ENCODE results near the gene SLC2A13. TPM values are rescaled to one million over a fixed set of nuclear protein-coding genes. Genes with fewer than 3 reads are reported as not detected.
A peak's percentile ranks its signal among the peaks of the same experiment; 100 is the strongest.

SLC2A13 gene
- polyA plus RNA-seq, 1 donor: 3.2 TPM

DNA sequence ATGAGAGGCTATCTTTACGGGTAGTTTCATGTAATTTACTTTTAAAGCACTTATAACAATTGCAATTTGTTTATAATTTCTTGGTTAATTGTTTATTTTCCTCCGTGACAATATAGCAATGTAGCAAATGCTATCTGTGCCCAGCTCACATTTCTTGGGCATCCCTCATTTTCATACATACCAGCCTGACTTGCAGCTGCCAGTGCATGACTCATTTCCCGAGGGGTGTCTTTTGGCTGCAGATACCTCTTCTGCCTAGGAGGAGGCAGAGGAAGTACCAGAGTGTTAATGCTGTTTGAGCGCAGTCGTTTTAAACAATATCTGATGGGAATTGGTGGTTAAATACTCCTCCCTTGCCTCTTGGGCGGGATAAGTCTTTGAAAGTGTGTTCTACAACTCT, 382.1 kb downstream of the SLC2A13 start:
- peak; percentile 44 for DNase-seq

DNA sequence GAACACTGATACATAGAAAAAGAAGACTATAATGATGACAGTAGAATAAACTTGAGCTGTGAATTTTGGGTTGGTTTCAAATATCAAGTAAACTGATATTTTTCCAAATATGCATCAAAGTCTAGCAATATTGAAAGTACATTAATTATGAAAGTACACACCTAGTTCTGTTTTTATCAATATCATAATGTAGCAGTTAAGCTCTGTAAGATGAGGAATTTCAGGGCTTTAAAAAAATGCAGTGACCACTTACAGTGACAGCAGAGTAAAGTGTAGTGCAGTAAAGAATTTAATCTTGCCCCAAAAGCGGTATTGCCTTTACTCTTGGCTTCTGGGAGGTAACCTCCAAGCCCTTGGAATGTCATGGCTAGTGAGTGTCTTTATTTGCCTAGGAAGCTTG, 383.4 kb downstream of the SLC2A13 start:
- DNase-seq: no peak

DNA sequence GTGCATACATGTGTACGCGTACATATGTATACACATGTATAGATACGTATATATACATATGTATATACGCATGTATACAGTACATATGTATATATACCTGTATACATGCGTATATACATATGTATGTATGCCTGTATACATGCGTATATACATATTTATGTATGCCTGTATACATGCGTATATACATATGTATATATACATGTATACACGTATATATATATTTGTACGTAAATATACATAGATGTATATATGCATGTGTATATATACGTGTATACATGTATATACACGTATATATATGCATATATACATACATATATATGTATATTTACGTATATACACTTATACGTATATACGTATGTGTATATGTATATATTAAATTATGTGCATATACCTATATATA, 392.3 kb downstream of the SLC2A13 start:
- no peak for DNase-seq

DNA sequence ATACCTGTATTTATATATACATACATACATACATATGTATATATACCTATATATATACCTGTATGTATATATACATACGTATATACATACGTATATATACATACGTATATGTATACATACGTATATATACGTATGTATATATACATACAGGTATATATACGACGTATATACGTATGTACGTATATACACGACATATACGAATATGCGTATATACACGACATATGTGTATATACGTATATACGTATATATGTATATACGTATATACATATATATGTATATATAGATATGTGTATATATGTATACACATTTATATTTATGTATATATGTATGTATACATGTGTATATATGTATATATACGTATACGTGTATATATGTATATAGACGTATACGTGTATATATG, 393.5 kb downstream of the SLC2A13 start:
- no peak for DNase-seq

Other genes starting within 250 kb of the SLC2A13 start
- gene LRRK2, start 118.9 kb upstream of the SLC2A13 start, polyA plus RNA-seq (ENCODE audit: insufficient read length): 3.8 TPM